SKM-1 (cell line): Measurements from ENCODE around the gene SEMA4G.

Experiments
- DNase-seq: peaks from one replicate; lab custom pipeline; 2025; ENCODE audit not compliant: unreplicated experiment; lab: John Stamatoyannopoulos, UW

SEMA4G gene

DNA sequence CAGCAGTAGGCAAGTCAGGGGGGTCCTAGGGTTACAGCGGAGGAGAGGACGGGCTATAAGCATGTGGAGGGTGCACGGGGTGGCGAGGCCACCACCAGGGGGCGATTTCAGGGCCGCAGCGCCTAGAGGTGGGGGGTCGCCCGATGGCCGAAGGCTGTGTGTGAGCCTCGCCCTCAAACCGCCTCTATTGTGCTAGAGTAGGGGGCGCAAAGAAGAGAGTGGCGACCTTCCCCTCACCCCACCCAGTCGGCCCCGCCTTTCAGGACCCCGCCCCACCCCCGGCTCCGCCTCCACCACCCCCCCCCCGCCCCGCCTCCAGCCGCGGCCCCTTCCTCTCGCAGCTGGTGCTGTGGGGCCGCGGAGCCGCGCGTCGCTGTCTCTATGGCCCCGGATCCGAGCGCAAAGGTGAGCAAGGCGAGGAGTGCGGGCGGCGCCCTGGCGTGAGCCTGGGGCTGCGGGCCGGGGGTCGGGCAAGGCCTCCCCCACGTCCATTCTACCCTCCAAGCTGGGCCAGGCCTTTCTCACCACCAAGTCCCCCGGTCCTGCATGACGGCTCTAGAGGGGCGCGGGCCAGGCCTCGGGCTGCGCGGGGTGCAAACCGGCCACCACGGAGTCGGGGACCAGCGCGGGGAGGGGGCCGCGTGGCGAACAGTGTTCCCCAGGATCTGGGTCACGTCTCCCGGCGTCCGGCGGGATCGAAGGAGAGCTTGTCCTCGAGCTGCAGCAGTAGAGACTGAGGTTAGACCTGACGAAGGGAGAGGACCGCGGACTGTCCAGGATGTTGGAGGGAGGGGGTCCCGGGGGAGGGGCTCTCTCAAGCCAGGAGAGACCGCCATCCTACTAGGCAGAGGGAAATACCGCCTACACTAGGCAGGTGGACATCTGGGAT is at the start of gene SEMA4G:
TSS of gene SEMA4G (plus strand) at position 318 of the 889 bp plus-strand sequence. CDS start 3,409 bp downstream, outside the sequence.
- DNase-seq = no peak

DNA sequence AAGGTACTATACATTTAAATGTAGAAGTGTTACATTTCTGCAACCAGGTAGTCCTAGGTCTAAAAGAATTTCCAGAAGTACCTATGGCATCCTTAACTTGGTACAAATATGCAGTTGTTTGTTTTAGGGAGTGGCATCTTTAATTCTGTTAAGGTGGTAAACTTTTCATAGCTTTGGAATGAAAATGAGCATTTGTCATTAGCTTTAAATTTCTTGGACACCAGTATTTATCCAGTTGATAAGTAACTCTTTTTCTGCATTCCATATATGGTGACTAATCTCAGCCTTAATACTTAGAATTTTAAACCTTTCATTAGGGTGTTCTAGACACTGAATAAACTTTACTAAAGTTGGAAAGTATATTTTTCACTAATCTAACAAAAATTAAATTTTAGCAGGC is 45.7 kb upstream of the SEMA4G start:
- no peak for DNase-seq

GRCh38 chr10:100927266-100927665 is 42.0 kb upstream of the SEMA4G start:
- DNase-seq = no peak

DNA sequence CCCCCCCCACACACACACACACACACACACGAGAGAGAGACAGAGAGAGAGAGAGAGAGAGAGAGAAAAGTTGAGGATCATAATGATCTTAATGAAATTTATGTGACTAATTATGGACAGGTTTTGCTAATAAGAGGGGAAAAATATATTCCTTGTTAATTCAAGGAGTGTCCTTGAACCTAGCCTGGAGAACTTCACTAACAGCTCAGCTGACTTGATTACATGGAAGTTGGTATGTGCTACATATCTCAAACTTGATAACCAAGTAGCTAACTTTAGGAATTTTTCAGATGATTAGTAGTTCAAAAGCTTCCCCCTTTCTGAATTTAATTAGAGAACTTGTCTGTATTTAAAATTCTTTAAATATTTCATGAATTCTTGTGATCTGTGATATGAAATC is 41.3 kb upstream of the SEMA4G start:
- no peak for DNase-seq

DNA sequence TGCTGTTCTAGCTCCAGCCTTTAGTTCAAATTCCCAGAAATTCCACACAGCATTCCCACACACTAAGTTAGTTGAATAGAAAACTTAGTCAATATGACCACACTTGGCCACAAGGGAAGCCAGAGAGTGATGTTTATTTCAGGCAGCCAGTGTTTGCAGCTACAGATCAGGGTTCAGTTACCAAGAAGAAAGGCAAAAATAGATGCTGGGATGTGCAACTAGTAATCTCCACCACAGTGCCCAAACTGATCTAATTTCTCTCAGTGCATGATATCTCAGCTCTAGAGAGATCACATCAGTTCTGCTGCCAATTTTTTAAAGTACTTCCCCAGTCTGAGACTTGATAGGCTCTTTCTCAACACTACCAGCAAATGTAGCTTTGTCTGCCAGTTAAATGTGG is 38.9 kb upstream of the SEMA4G start:
- DNase-seq = no peak

GRCh38 chr10:100934084-100934659 is 35.1 kb upstream of the SEMA4G start:
- DNase-seq = no peak

DNA sequence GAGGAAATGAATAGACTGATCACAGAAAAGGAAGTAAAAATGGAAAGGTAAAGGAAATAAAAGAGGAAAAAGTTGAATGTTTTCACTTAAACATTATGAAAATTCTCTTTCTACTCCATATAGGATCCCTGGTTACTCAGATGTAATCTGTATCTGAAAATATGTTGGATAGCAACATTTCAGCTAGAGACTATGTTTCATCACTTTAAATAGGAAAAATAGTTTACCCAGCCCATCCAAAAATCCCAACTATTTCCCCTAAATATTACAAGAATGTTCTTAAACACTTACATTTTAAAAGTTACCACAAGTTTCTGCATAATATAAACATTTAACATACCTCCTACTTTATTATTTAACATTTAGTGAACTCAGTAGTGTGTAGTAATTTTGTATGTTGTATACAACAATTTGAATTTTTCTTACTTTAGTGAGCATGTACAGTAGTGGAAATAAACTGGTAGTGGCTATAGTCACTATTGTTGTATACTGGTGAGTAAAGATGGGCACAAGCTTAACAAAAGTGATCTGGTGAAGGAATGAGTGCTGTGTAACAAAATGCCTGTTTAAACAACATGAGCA is 29.4 kb upstream of the SEMA4G start:
- no peak for DNase-seq

DNA sequence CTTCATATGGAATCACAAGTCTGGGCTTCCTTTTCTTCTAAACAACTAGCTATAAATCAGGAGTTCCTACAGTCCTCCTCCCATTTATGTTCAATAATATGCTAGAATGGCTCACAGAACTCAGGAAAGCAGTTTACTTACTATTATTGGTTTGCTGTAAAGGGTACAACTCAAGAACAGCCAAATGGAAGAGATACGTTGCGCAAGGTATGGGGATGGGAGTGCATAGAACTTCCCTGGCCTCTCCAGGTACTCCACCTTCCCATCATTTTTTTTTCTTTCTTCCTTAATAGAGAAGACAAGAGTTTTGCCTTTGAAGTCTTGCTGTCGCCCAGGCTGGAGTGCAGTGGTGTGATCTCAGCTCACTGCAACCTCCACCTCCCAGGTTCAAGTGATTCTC is 27.1 kb upstream of the SEMA4G start:
- DNase-seq = no peak

DNA sequence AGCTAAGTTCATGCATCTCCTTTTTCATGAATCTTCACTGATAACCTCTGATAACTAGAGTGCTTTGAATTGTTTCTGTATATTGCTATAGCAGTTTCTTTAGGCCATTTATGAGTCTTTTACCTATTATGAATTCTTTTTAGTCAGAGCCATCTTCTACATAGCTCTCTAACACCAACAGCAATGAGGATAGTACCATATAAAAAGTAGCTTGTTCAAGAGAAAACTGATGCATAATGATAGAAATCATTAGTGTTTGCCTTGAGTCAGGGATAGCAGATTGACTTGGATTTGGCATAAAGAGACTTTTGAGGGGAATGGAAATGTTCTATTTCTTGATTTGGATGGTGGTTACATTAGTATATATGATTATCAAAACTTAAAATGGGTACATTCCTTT is 25.8 kb upstream of the SEMA4G start:
- DNase-seq = no peak

DNA sequence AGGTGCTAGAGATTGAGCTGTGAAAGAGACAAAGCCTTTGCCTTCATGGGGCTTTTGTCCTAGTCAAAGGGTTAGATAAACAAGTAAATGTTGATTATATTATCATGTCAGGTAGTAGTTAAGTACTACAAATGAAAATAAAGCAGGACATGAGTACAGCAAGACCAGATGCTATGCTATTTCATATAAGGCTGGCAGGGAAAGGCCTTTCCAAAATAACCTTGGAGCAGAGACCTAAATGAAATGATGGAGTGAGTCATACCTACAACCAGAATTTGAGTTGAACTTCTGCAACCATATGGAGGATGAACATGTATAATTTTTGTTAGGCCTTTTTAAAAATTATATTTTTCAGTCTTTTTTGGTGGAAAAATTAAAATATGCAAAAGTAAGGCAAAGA is 23.6 kb upstream of the SEMA4G start:
- DNase-seq = no peak

DNA sequence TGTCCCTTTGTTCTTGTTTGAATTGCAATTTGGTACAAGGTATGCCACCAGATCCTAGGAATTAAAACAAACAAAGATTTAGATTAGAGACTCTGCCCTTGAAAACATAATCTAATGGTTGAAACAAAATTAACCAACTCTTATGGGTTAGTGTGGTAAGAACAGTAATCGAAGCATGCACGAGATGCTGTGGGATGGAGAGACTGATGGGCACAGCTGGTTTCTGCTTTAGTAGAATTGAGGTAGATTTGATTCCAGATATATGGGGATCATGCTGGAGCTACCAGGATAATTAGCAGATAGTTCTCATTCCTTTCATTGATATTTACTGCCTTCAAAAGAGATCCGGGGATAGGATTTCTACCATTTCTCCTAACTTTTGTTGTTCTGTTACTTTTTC is 20.4 kb upstream of the SEMA4G start:
- DNase-seq = no peak

DNA sequence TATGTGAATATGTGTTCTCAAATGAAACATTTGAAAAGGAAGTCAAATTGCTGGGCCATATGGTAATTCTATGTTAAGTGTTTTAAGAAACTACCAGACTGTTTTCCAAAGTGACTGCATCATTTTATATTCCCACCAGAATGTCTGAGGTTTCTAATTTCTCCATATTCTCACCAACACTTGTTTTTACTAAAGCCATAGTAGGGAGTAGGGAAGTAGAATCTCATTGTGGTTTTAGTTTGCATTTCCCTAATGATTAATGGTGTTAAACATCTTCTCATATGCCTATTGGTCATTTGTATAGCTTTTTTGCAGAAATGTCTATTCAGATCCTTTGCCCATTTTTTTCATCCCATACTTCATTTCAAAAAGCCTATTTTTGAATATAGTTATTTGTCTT is 9.1 kb upstream of the SEMA4G start:
- no peak for DNase-seq

GRCh38 chr10:100962351-100963080 is 6.8 kb upstream of the SEMA4G start:
- DNase-seq = no peak

DNA sequence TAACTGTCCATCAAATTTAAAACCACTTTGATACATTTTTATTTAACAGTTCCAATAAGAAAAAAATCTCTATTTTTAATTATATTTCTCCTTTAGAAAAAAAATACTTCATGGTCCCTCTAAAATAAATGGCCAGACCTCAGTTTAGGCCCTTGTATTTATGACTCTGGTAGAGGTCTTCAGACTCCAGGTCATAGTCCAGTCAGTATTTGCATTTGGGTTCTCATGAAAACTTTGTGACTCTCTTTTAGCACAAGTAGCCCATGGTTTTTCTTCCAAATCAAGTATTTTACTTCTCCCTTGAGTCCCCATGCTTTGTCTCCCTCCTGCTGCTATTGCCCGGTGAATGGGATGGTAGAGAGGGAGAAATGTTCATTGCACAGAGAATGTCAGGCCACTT is 5.5 kb upstream of the SEMA4G start:
- DNase-seq = no peak

GRCh38 chr10:100965820-100966219 is 3.5 kb upstream of the SEMA4G start:
- no peak for DNase-seq

GRCh38 chr10:100966887-100967286 is 2.4 kb upstream of the SEMA4G start:
- no peak for DNase-seq

GRCh38 chr10:100967332-100967731 is 2.0 kb upstream of the SEMA4G start:
- no peak for DNase-seq

GRCh38 chr10:100968062-100968736 is 1.1 kb upstream of the SEMA4G start:
- no peak for DNase-seq

DNA sequence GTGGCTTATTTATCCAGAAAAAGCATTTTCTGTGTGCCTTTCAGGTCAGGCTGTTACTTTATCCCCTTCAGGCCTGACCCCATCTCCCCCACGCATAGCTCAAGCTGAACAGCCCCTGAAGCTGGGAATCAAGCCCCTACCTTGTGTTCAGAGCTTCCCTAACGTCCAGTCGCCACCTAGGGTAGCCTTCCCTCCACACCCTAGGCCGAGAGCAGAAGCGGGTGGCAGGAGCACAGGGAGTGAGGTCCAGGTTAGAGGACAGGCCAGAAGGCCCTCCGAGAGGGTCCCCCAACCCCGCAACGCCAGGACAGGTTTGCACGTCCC is 479 bp upstream of the SEMA4G start:
- no peak for DNase-seq

DNA sequence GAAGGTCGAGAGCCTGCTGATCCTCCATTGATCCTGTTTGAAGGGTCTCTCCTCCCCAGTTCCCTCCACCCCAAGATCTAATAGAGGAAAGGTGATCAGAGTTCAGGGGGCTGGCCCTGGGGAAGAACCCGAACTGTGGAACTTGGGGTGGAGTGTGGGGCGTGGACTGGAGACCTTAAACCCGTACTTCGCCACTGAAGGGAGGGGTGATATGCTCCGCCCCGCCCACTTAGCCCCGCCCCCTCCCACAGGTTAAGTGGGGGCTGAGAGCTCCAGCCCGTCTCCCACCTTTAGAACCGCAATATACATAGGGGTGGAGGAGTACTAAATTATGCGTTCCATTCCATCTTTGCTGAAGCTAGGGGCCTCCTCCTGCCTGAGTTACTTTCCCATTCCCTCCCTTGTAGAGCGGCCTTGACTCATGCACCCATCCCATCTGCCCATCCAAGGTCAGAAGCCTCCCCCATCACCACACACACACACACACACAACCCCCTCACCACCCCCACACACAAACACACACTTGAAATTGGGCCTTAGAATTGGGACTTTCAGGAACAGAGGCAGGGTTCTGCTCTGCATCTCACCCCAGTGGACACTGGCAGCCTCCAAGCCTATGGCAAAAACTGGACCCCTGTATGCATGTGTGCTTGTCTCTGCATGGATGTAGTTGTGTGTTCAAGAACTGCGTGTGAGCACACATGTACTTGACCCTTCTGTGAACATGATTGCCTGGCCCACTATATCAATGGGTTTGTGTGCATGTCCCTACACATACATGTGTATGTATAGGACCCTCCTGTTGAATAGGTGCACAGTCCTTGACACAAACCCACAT is 991 bp downstream of the SEMA4G start:
- no peak for DNase-seq
